Cardiac fibroblast (primary cell): ENCODE measurements around the gene RPGRIP1L.

Experiments
- DNase-seq, 2 donors: peaks; one replicate each; pipeline versions ENCODE4 v3.0.0 to v3.0.0-alpha.2; 2010; ENCODE audit warnings: low read depth in 2 of 2
- H3K4me3 ChIP-seq, 2 donors: replicated peaks in 1 of 2; 1 replicate in 1 of 2; 2 replicates in 1 of 2; pipeline ENCODE4 v1.5.1; 2011; ENCODE audit warnings: low read depth in 2 of 2, low read length in 2 of 2, mild to moderate bottlenecking in 2 of 2, moderate library complexity in 1 of 2
- CTCF ChIP-seq: IDR thresholded peaks from one replicate; pipeline ENCODE4 v1.5.1; 2011; ENCODE audit warnings: low read depth, mild to moderate bottlenecking, low read length, inconsistent platforms

Gene RPGRIP1L

GRCh38 chr16:53601961-53602360 is 101.7 kb downstream of the RPGRIP1L start:
- no peak for DNase-seq
- no peak for TF ChIP-seq CTCF

GRCh38 chr16:53600616-53601015 is 103.0 kb downstream of the RPGRIP1L start:
- DNase-seq: no peak
- TF ChIP-seq CTCF: no peak
- no peak overlapping the region for H3K4me3 ChIP-seq

More at GRCh38 chr16:53601961-53602360, 101.7 kb downstream of the RPGRIP1L start:
- H3K4me3 ChIP-seq: no peak overlapping the region

GRCh38 chr16:53600126-53600525 is 103.5 kb downstream of the RPGRIP1L start:
- TF ChIP-seq CTCF: no peak
- no peak overlapping the region for H3K4me3 ChIP-seq
- no peak for DNase-seq

GRCh38 chr16:53599548-53599947 is 104.1 kb downstream of the RPGRIP1L start:
- H3K4me3 ChIP-seq: no peak overlapping the region
- no peak for DNase-seq
- no peak for TF ChIP-seq CTCF

GRCh38 chr16:53598511-53599275 is 105.0 kb downstream of the RPGRIP1L start:
- no peak for TF ChIP-seq CTCF

GRCh38 chr16:53597776-53598175 is 105.9 kb downstream of the RPGRIP1L start:
- H3K4me3 ChIP-seq: no peak overlapping the region
- no peak for DNase-seq
- TF ChIP-seq CTCF: no peak

More at GRCh38 chr16:53598511-53599275, 105.0 kb downstream of the RPGRIP1L start:
- no peak for DNase-seq
- no peak overlapping the region for H3K4me3 ChIP-seq
